Ectodermal cell (in vitro differentiated cells): ENCODE measurements around the gene MLLT3.

Source experiments
- H3K27ac ChIP-seq: 2 replicates; pipeline ENCODE4 v1.7.0; 2013; ENCODE audit warnings: mild to moderate bottlenecking, low read depth, low read length; ENCODE audit not compliant: insufficient read depth, poor library complexity, severe bottlenecking
- H3K27me3 ChIP-seq: 2 replicates; pipeline ENCODE4 v1.7.0; 2013; ENCODE audit warnings: mild to moderate bottlenecking, low read length; ENCODE audit not compliant: insufficient read depth, control insufficient read depth, poor library complexity, severe bottlenecking
- H3K36me3 ChIP-seq: one replicate; pipeline ENCODE4 v1.7.0; 2013; ENCODE audit warnings: low read length; ENCODE audit not compliant: control insufficient read depth, insufficient read depth
- H3K4me1 ChIP-seq: one replicate; pipeline ENCODE4 v1.7.0; 2013; ENCODE audit warnings: low read length; ENCODE audit not compliant: control insufficient read depth, insufficient read depth
- H3K4me3 ChIP-seq: 2 replicates; pipeline ENCODE4 v1.7.0; 2013; ENCODE audit warnings: low read depth, low read length, control low read depth; ENCODE audit not compliant: insufficient read depth
- H3K9me3 ChIP-seq: 2 replicates; pipeline ENCODE4 v1.7.0; 2013; ENCODE audit warnings: mild to moderate bottlenecking, low read length, moderate library complexity; ENCODE audit not compliant: control insufficient read depth
- WGBS, 2 experiments: methylation state at CpG; one replicate each; pipeline ENCODE4 v1.1.7; 2013; ENCODE audit warnings: missing lambda C conversion rate in 2 of 2; 5-methylcytosine and 5-hydroxymethylcytosine counted together

MLLT3 gene

DNA sequence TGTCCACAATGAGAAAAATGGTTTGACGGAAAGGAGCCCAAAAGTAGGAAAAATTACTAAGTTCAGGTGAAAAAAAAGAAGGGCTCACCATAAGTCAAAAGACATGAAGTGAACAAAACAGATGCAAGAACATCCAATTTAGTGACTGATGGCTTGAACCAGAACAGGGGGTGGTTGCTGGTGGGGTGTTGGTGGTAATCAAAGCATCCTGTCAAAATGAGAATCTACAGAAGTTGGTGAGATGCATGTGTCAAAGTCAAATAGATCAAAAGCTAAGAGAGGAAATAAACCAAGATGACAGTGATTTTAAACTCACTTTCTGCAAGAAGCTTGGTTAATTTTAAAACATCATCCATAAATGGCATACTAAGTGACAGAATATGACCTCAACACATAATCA is 117.4 kb downstream of the MLLT3 start:
- Histone ChIP-seq H3K27ac (no peak overlapping the region), H3K9me3 (no peaks in the 10 kb centered on the region), H3K36me3 (no peaks in the 10 kb centered on the region), H3K4me3 (no peak overlapping the region), H3K4me1 (no peaks in the 10 kb centered on the region), H3K27me3 (no peaks in the 10 kb centered on the region)
- WGBS, 2 experiments = 97 to 100% methylated on average over 1 of the region's 1 CpG

DNA sequence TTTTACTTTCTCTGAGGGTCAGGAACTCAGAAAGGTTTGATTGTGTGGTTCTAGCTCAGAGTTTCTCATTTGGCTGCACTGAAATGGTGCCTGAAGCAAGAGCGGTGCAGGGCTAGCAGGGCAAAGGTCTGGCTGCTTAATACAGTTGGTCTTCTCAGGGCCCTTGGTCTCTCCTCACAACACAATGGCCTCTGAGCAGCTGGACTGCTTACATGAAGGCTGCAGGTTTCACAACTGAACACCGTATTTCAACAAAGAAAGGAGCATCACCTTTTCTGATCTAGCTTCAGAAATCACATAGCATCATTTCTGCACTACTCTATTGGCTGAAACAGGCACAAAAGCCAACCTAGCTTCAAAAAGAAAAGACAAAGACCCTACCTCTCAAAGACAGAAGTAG is 122.2 kb downstream of the MLLT3 start:
- Histone ChIP-seq H3K36me3 (no peaks in the 10 kb centered on the region), H3K27ac (no peak overlapping the region)
- WGBS, 2 experiments = 92 to 98% methylated on average over 2 of the region's 2 CpGs

DNA sequence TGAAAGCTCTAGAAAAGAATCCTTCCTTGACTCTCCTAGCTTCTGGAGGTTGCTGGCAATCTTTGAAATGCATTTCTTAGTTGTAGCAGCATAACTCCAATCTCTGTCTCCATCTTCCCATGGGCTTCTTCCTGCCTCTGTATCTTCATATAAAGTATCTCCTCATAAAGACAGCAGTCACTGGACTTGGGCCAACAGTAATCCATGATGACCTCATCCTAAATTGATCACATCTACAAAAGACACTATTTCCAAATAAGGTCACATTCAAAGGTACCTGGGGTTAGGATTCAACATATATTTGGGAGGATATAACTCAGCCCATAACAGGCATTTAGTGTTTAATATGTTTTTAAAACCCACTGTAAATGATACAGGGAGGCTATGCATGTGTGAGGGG is 123.3 kb downstream of the MLLT3 start:
- H3K4me3 ChIP-seq = no peak overlapping the region
- H3K27me3 ChIP-seq = no peaks in the 10 kb centered on the region
- no peak overlapping the region for H3K27ac ChIP-seq
- H3K4me1 ChIP-seq = no peaks in the 10 kb centered on the region
- H3K9me3 ChIP-seq = no peaks in the 10 kb centered on the region
- no peaks in the 10 kb centered on the region for H3K36me3 ChIP-seq

More for the DNA sequence above, 122.2 kb downstream of the MLLT3 start:
- Histone ChIP-seq H3K4me3 (no peak overlapping the region), H3K9me3 (no peaks in the 10 kb centered on the region), H3K4me1 (no peaks in the 10 kb centered on the region), H3K27me3 (no peaks in the 10 kb centered on the region)

DNA sequence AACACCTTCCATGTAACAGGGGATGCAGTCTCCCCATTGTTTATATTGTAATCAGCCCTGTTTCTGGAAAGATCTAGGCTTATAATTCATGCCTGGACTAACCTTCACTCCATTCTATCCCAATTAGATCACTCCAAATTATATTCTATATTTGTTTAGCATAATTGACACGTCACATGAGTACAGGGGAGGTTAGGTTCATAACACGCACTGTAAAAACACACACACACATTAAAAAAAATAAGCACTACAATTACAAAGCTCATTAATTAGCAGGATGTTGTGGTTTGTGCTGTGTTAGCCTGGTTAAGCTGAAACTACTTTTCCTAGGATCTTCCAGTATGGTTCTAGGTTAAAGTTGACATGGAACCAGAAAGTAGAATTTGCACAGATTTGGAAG is 126.0 kb downstream of the MLLT3 start:
- Histone ChIP-seq H3K36me3 (no peaks in the 10 kb centered on the region), H3K27me3 (no peaks in the 10 kb centered on the region), H3K27ac (no peak overlapping the region), H3K4me3 (no peak overlapping the region), H3K9me3 (no peaks in the 10 kb centered on the region), H3K4me1 (no peaks in the 10 kb centered on the region)
- 100% methylated on average over 2 of the region's 2 CpGs; no CpG with 5 or more reads in 1 of the 2 experiments for WGBS, 2 experiments

DNA sequence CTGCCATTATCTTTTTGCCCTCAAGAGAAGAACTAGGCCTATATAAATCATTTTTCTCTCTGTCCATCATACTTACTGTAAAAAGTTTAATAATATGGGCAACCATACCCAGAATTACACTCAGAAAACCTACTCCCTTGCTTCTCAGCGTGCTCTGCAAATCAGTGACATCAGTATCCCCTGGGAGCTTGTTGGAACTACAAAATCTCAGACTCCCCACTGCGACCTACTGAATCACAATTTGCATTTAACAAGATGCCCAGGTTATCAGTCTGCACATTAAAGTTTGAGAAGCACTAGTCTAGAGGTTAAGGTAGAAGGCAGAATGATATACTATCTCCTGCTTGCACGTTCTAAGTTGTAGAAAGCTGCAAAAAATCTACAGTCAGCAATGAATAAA is 127.2 kb downstream of the MLLT3 start:
- 46 to 49% methylated on average over 3 of the region's 3 CpGs for WGBS, 2 experiments
- Histone ChIP-seq H3K9me3 (no peaks in the 10 kb centered on the region), H3K27ac (no peak overlapping the region), H3K27me3 (no peaks in the 10 kb centered on the region), H3K4me1 (peaks cover 4% of the 10 kb centered on the region), H3K36me3 (no peaks in the 10 kb centered on the region), H3K4me3 (no peak overlapping the region)

- Histone ChIP-seq H3K27me3 (no peaks in the 10 kb centered on the region), H3K4me1 (peaks cover 6% of the 10 kb centered on the region), H3K27ac (no peak overlapping the region), H3K4me3 (no peak overlapping the region), H3K36me3 (no peaks in the 10 kb centered on the region), H3K9me3 (no peaks in the 10 kb centered on the region)
- WGBS, 2 experiments = 100% methylated on average over 1 of the region's 1 CpG
Observed at GRCh38 chr9:20494035-20494434, 128.3 kb downstream of the MLLT3 start.

DNA sequence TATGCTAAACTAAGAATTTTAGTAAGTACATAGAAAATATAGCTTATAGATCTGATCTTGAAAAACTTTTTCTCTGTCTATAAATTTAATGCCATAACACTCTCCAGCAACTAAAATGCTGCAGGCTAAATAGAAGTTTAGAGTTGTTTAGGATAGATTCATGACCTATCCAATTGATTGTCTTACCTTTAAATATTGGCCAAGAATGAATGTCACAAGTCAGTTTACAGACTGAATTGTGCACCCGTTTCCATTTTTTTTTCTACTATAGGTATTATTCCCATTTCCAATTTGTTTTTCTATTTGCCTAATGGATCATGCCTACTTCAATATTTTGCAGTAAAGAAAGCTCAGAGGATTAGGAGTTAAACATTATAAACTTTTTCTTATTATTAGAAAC is 129.5 kb downstream of the MLLT3 start:
- H3K4me3 ChIP-seq = no peak overlapping the region
- H3K27me3 ChIP-seq = no peaks in the 10 kb centered on the region
- no peaks in the 10 kb centered on the region for H3K9me3 ChIP-seq
- 80 to 82% methylated on average over 1 of the region's 1 CpG for WGBS, 2 experiments
- no peak overlapping the region for H3K27ac ChIP-seq
- H3K4me1 ChIP-seq = peaks cover 6% of the 10 kb centered on the region
- H3K36me3 ChIP-seq = no peaks in the 10 kb centered on the region

DNA sequence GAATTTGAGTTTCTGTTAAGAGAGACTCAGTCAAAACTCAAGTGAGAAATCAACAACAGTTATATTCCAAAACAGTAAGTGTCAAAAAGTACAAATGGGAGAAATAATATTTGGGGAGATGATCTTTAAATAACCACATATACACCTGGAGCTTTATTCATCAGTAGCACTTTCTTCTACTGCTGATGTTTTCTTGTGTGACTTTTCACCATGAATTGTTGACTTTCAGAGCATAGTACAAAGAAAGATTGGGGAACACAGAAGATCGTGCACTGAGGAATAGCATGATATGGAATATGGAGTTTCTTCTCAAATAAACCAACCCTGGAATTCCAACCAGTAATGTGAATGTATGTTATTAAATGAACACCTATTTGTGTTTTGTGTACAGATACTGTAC is 130.7 kb downstream of the MLLT3 start:
- no peaks in the 10 kb centered on the region for H3K9me3 ChIP-seq
- WGBS, 2 experiments = 83 to 100% methylated on average over 1 of the region's 1 CpG

GRCh38 chr9:20490246-20490834 is 132.0 kb downstream of the MLLT3 start:
- no peaks in the 10 kb centered on the region for H3K36me3 ChIP-seq
- H3K4me1 ChIP-seq = peaks cover 6% of the 10 kb centered on the region
- 89 to 93% methylated on average over 4 of the region's 4 CpGs for WGBS, 2 experiments
- no peaks in the 10 kb centered on the region for H3K27me3 ChIP-seq
- H3K4me3 ChIP-seq = no peak overlapping the region
- no peak overlapping the region for H3K27ac ChIP-seq
- H3K9me3 ChIP-seq = no peaks in the 10 kb centered on the region

More for the DNA sequence above, 130.7 kb downstream of the MLLT3 start:
- H3K27ac ChIP-seq = no peak overlapping the region
- no peak overlapping the region for H3K4me3 ChIP-seq
- H3K36me3 ChIP-seq = no peaks in the 10 kb centered on the region
- peaks cover 6% of the 10 kb centered on the region for H3K4me1 ChIP-seq
- no peaks in the 10 kb centered on the region for H3K27me3 ChIP-seq

DNA sequence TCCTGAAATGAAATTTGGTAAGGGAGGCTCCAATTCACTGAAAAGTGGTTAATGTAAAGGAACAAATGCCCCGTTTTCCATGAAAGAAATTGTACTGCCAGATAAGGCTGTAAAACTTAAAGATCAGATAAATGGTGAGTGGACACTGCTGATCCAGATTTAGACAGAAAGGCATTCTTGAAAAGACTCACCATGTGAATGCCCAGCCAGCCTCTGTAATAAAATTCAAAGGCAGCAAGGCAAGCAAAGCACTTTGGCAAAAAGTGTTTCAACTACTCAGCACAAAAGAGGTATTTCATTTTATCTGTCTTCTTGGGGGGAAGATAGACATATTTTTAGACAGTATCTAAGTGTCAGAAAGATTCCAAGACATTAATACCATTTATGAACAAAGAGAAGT is 133.6 kb downstream of the MLLT3 start:
- 97 to 98% methylated on average over 1 of the region's 1 CpG for WGBS, 2 experiments
- Histone ChIP-seq H3K4me3 (no peak overlapping the region), H3K4me1 (peaks cover 6% of the 10 kb centered on the region)

DNA sequence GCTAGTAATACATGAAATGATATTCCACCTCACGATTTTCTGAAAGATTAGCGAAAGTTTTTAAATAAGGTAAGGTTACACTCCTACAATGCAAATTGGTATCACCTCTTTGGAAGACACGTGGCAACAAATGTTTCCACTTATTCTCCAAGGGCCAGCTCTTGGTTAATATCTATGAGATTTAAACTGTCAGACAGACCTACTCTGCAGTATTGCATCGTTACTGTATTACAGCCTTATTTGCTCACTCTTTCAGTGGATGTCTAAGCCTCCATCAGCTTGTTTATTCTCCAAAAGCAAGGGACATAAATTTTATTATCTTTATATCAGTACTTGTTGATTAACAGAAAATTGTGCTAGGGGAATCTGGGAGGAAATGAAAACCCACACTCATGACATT is 135.7 kb downstream of the MLLT3 start:
- H3K4me1 ChIP-seq = peaks cover 6% of the 10 kb centered on the region
- H3K36me3 ChIP-seq = no peaks in the 10 kb centered on the region
- 89 to 90% methylated on average over 4 of the region's 4 CpGs for WGBS, 2 experiments
- H3K27me3 ChIP-seq = no peaks in the 10 kb centered on the region
- no peaks in the 10 kb centered on the region for H3K9me3 ChIP-seq
- no peak overlapping the region for H3K4me3 ChIP-seq
- no peak overlapping the region for H3K27ac ChIP-seq

More for the DNA sequence above, 133.6 kb downstream of the MLLT3 start:
- no peaks in the 10 kb centered on the region for H3K9me3 ChIP-seq
- no peaks in the 10 kb centered on the region for H3K27me3 ChIP-seq
- H3K36me3 ChIP-seq = no peaks in the 10 kb centered on the region
- H3K27ac ChIP-seq = no peak overlapping the region
